NCI-H510A (cell line): Measurements from ENCODE around the gene C1QC.

Experiments
- DNase-seq: peaks from one replicate; lab custom pipeline; 2025; lab: John Stamatoyannopoulos, UW

C1QC gene

GRCh38 chr1:22619252-22619651 is 24.2 kb upstream of the C1QC start:
- no peak for DNase-seq

GRCh38 chr1:22619798-22620197 is 23.6 kb upstream of the C1QC start:
- DNase-seq = no peak

- DNase-seq = no peak
Measured at GRCh38 chr1:22621761-22622160, 21.7 kb upstream of the C1QC start.

- no peak for DNase-seq
Measured at GRCh38 chr1:22625262-22625925, 18.0 kb upstream of the C1QC start.

GRCh38 chr1:22626237-22627157 is 16.9 kb upstream of the C1QC start:
- DNase-seq = no peak

GRCh38 chr1:22627331-22627730 is 16.1 kb upstream of the C1QC start:
- DNase-seq = peak; percentile 64

GRCh38 chr1:22628698-22629444 is 14.6 kb upstream of the C1QC start:
- no peak for DNase-seq

- DNase-seq = no peak
Measured at GRCh38 chr1:22629886-22630285, 13.5 kb upstream of the C1QC start.

GRCh38 chr1:22633697-22634463 is 9.6 kb upstream of the C1QC start:
- DNase-seq = no peak

GRCh38 chr1:22635436-22635835 is 8.0 kb upstream of the C1QC start:
- no peak for DNase-seq

GRCh38 chr1:22636353-22636752 is 7.1 kb upstream of the C1QC start, which contains the start of gene C1QA:
Gene C1QA, plus strand, starts transcription at chr1:22636628. Its CDS starts 989 bp downstream, at chr1:22637617.
- DNase-seq = no peak

- no peak for DNase-seq
Measured at GRCh38 chr1:22636927-22637326, 6.5 kb upstream of the C1QC start.

- no peak for DNase-seq
Measured at GRCh38 chr1:22637907-22638445, 5.5 kb upstream of the C1QC start.

GRCh38 chr1:22638476-22639234 is 4.8 kb upstream of the C1QC start:
- DNase-seq = no peak

GRCh38 chr1:22639286-22639685 is 4.1 kb upstream of the C1QC start:
- no peak for DNase-seq

- DNase-seq = no peak
Measured at GRCh38 chr1:22641247-22641646, 2.2 kb upstream of the C1QC start.

GRCh38 chr1:22641906-22642636 is 1.4 kb upstream of the C1QC start:
- DNase-seq = peak; percentile 24

GRCh38 chr1:22643928-22644327 is 495 bp downstream of the C1QC start:
- DNase-seq = no peak

- no peak for DNase-seq
Measured at GRCh38 chr1:22645931-22646330, 2.5 kb downstream of the C1QC start.

- DNase-seq = no peak
Measured at GRCh38 chr1:22646384-22646783, 3.0 kb downstream of the C1QC start.
